ENCODE measurements around the gene KLHDC8A. TPM values are rescaled to one million over a fixed set of nuclear protein-coding genes. Genes with fewer than 3 reads are reported as not detected.

Gene KLHDC8A
- total RNA-seq, 1 experiment from 2014 or later, result not detected

- BruUV-seq (replicated peaks), result no TSS peak
- TF ChIP-seq CTCF (conservative IDR thresholded peaks at IDR 0.05; ENCODE audit: low read depth, low read length) (no peak), EZH2 (IDR thresholded peaks at IDR 0.05; ENCODE audit: borderline replicate concordance, low read depth, low read length, poor library complexity, severe bottlenecking) (no peak)
- intact Hi-C loops (cut with micrococcal nuclease; ENCODE audit: unreplicated experiment), result no loop called here
- H3K4me1 ChIP-seq (ENCODE audit: insufficient read depth, low read length, poor library complexity, severe bottlenecking), result peaks cover 12% of the 10 kb centered on the region
- no peak overlapping the region for H3K4me3 ChIP-seq (ENCODE audit: low read depth, low read length, poor library complexity, severe bottlenecking)
- ChIA-PET CTCF (interaction anchor here (2.2 kb wide), 1 partner anchor 45 kb away, joined by 7 read pairs; no protein-coding TSS in a partner anchor), POLR2A (ENCODE audit: low non-redundant PET) (no interaction called here)
- H3K27me3 ChIP-seq (replicated peaks; ENCODE audit: insufficient read depth, low read depth, low read length, poor library complexity), result no peaks in the 10 kb centered on the region
- H3K36me3 ChIP-seq (ENCODE audit: insufficient read depth, low read length, poor library complexity, severe bottlenecking), result no peaks in the 10 kb centered on the region
- DNase-seq (ENCODE audit: low spot score), result no peak
- no peak overlapping the region for H3K27ac ChIP-seq (ENCODE audit: low read depth, low read length, poor library complexity, severe bottlenecking)
- no peaks in the 10 kb centered on the region for H3K9me3 ChIP-seq (ENCODE audit: low read depth, low read length, poor library complexity, severe bottlenecking)
Measured at GRCh38 chr1:205318231-205318991, 38.3 kb downstream of the KLHDC8A start.

- H3K4me3 ChIP-seq (ENCODE audit: low read depth, low read length, poor library complexity, severe bottlenecking), result no peak overlapping the region
- H3K36me3 ChIP-seq (ENCODE audit: insufficient read depth, low read length, poor library complexity, severe bottlenecking), result no peaks in the 10 kb centered on the region
- intact Hi-C loops (cut with micrococcal nuclease; ENCODE audit: unreplicated experiment), result no loop called here
- H3K4me1 ChIP-seq (ENCODE audit: insufficient read depth, low read length, poor library complexity, severe bottlenecking), result peaks cover 14% of the 10 kb centered on the region
- TF ChIP-seq EZH2 (IDR thresholded peaks at IDR 0.05; ENCODE audit: borderline replicate concordance, low read depth, low read length, poor library complexity, severe bottlenecking) (no peak), CTCF (conservative IDR thresholded peaks at IDR 0.05; ENCODE audit: low read depth, low read length) (no peak)
- H3K27me3 ChIP-seq (replicated peaks; ENCODE audit: insufficient read depth, low read depth, low read length, poor library complexity), result no peaks in the 10 kb centered on the region
- BruUV-seq (replicated peaks), result no TSS peak
- POLR2A ChIA-PET (ENCODE audit: low non-redundant PET), result no interaction called here
- H3K27ac ChIP-seq (ENCODE audit: low read depth, low read length, poor library complexity, severe bottlenecking), result no peak overlapping the region
- CTCF ChIA-PET, result interaction anchor here (2.2 kb wide), 1 partner anchor 44 kb away, joined by 7 read pairs; no protein-coding TSS in a partner anchor
- DNase-seq (ENCODE audit: low spot score), result no peak
- no peaks in the 10 kb centered on the region for H3K9me3 ChIP-seq (ENCODE audit: low read depth, low read length, poor library complexity, severe bottlenecking)
Measured at GRCh38 chr1:205317311-205317917, 39.3 kb downstream of the KLHDC8A start.

GRCh38 chr1:205316161-205316566 is 40.6 kb downstream of the KLHDC8A start:
- ChIA-PET CTCF (no interaction called here), POLR2A (ENCODE audit: low non-redundant PET) (no interaction called here)
- Histone ChIP-seq H3K9me3 (ENCODE audit: low read depth, low read length, poor library complexity, severe bottlenecking) (no peaks in the 10 kb centered on the region), H3K4me3 (ENCODE audit: low read depth, low read length, poor library complexity, severe bottlenecking) (no peak overlapping the region), H3K27me3 (replicated peaks; ENCODE audit: insufficient read depth, low read depth, low read length, poor library complexity) (no peaks in the 10 kb centered on the region), H3K4me1 (ENCODE audit: insufficient read depth, low read length, poor library complexity, severe bottlenecking) (peaks cover 14% of the 10 kb centered on the region), H3K36me3 (ENCODE audit: insufficient read depth, low read length, poor library complexity, severe bottlenecking) (no peaks in the 10 kb centered on the region), H3K27ac (ENCODE audit: low read depth, low read length, poor library complexity, severe bottlenecking) (no peak overlapping the region)
- DNase-seq (ENCODE audit: low spot score), result no peak
- BruUV-seq (replicated peaks), result no TSS peak
- intact Hi-C loops (cut with micrococcal nuclease; ENCODE audit: unreplicated experiment), result no loop called here
- TF ChIP-seq CTCF (conservative IDR thresholded peaks at IDR 0.05; ENCODE audit: low read depth, low read length) (no peak), EZH2 (IDR thresholded peaks at IDR 0.05; ENCODE audit: borderline replicate concordance, low read depth, low read length, poor library complexity, severe bottlenecking) (no peak)
